Thyroid gland (tissue), 4 donors: ENCODE measurements around the gene MAML1. TPM values are rescaled to one million over a fixed set of nuclear protein-coding genes. Genes with fewer than 3 reads are reported as not detected.

Experiments
- DNase-seq, 2 donors: peaks; one replicate each; pipeline ENCODE4 v3.0.0-alpha.2; 2019
- H3K27ac ChIP-seq, 3 donors: fragments of 200-600 bp; sonication (generic); 1 replicate in 2 of 3; 2 replicates in 1 of 3; pipeline ENCODE4 v1.5.1; 2016 to 2019; ENCODE audit warnings: mild to moderate bottlenecking in 1 of 3, moderate library complexity in 1 of 3
- H3K27me3 ChIP-seq: fragments of 200-600 bp; sonication (generic); one replicate; pipeline ENCODE4 v1.5.1; 2019
- H3K36me3 ChIP-seq, 2 donors: fragments of 200-600 bp; sonication (generic); one replicate each; pipeline ENCODE4 v1.5.1; 2016 to 2019
- H3K4me1 ChIP-seq, 2 donors: fragments of 200-600 bp; sonication (generic); one replicate each; pipeline ENCODE4 v1.5.1; 2017 to 2019
- H3K4me3 ChIP-seq, 3 donors: fragments of 200-600 bp; sonication (generic); replicated peaks in 1 of 3; 1 replicate in 2 of 3; 2 replicates in 1 of 3; pipeline ENCODE4 v1.5.1; 2016; ENCODE audit warnings: mild to moderate bottlenecking in 1 of 3
- H3K9me3 ChIP-seq: fragments of 200-600 bp; sonication (generic); one replicate; pipeline ENCODE4 v1.5.1; 2017
- CTCF ChIP-seq, 6 experiments: fragments of 200-600 bp in 3 of 6; fragments of 450-650 bp in 3 of 6; sonication (generic) in 3 of 6; IDR thresholded peaks; one replicate each; pipeline ENCODE4 v1.5.1; 2016 to 2019; ENCODE audit warnings: antibody characterized with exemption in 6 of 6, mild to moderate bottlenecking in 2 of 6, inconsistent platforms in 1 of 6, moderate library complexity in 1 of 6
- POLR2A ChIP-seq, 2 donors: fragments of 450-650 bp; IDR thresholded peaks; one replicate each; pipeline ENCODE4 v1.6.1; 2017; ENCODE audit warnings: antibody characterized with exemption in 2 of 2, mild to moderate bottlenecking in 2 of 2, moderate library complexity in 1 of 2
- WGBS, 2 donors: methylation state at CpG; one replicate each; pipeline ENCODE4 v1.1.5; 2017; 5-methylcytosine and 5-hydroxymethylcytosine counted together
- intact Hi-C: fragments of 100-400 bp; cut with DNase I; formaldehyde crosslinking; loops from one replicate; pipeline ENCODE4 v1.15.1; 2023
- total RNA-seq, 4 donors: library from RNA; depleted of rRNA; stranded (reverse); fragments of >200 nt; gene quantifications; one replicate each; pipeline ENCODE4 v1.2.3, GENCODE V29; 2016

MAML1 gene
- total RNA-seq, 4 donors from 2014 or later, result 27.3 to 46.7 (median 28.0) TPM

- WGBS, 2 donors, result 94 to 100% methylated on average over 1 of the region's 1 CpG
- DNase-seq, result no peak
- peaks cover 77 to 80% of the 10 kb centered on the region in 2 donors for H3K36me3 ChIP-seq
Observed at GRCh38 chr5:179716286-179716685, 16.3 kb upstream of the MAML1 start.

GRCh38 chr5:179720222-179720621 is 12.4 kb upstream of the MAML1 start:
- Histone ChIP-seq H3K9me3 (no peaks in the 10 kb centered on the region), H3K27ac (no peak overlapping the region), H3K4me1 (no peaks in the 10 kb centered on the region), H3K4me3 (no peak overlapping the region), H3K27me3 (no peaks in the 10 kb centered on the region), H3K36me3 (peaks cover 94 to 96% of the 10 kb centered on the region in 2 donors)
- WGBS, 2 donors, result 97 to 98% methylated on average over 2 of the region's 2 CpGs
- no peak for DNase-seq
- intact Hi-C loops, result no loop called here
- TF ChIP-seq POLR2A (IDR thresholded peaks at IDR 0.05) (no peak), CTCF (IDR thresholded peaks at IDR 0.05) (no peak)

More at GRCh38 chr5:179716286-179716685, 16.3 kb upstream of the MAML1 start:
- Histone ChIP-seq H3K9me3 (no peaks in the 10 kb centered on the region), H3K4me1 (no peaks in the 10 kb centered on the region), H3K4me3 (no peak overlapping the region), H3K27me3 (no peaks in the 10 kb centered on the region), H3K27ac (no peak overlapping the region)
- intact Hi-C loops, result no loop called here
- TF ChIP-seq CTCF (IDR thresholded peaks at IDR 0.05) (no peak), POLR2A (IDR thresholded peaks at IDR 0.05) (no peak)

DNA sequence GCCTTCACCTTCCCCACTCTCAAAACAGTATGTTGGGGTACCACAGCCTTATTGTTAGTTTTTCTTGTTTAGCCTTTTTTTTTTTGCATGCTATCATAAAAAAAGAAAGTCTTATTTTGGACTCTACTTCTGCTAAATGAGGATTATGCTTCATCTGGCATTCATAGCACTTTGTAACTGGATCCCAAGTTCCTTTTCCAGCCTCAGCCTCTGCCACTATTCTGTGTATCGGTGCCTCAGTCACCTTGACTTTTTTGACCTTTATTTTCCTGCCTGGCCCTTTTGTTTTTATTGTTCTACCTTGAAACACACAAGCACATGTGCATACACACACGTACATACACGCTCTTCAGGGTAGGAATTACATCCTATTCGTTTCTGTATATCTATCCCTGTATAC is 8.5 kb upstream of the MAML1 start:
- H3K9me3 ChIP-seq, result no peaks in the 10 kb centered on the region
- peaks cover 94 to 98% of the 10 kb centered on the region in 2 donors for H3K36me3 ChIP-seq
- WGBS, 2 donors, result 91 to 92% methylated on average over 4 of the region's 4 CpGs
- DNase-seq, result no peak
- intact Hi-C loops, result no loop called here
- TF ChIP-seq CTCF (IDR thresholded peaks at IDR 0.05), result no peak
- TF ChIP-seq POLR2A (IDR thresholded peaks at IDR 0.05), result no peak
- H3K27me3 ChIP-seq, result no peaks in the 10 kb centered on the region
- no peaks in the 10 kb centered on the region for H3K4me1 ChIP-seq
- H3K4me3 ChIP-seq, result no peak overlapping the region
- H3K27ac ChIP-seq, result no peak overlapping the region

GRCh38 chr5:179727106-179727505 is 5.5 kb upstream of the MAML1 start:
- intact Hi-C loops, result no loop called here
- H3K4me3 ChIP-seq, result no peak overlapping the region
- H3K27me3 ChIP-seq, result no peaks in the 10 kb centered on the region
- H3K4me1 ChIP-seq, result peaks cover 4 to 5% of the 10 kb centered on the region in 2 donors
- no peak overlapping the region for H3K27ac ChIP-seq
- no peak for DNase-seq
- no peaks in the 10 kb centered on the region for H3K9me3 ChIP-seq
- TF ChIP-seq CTCF (IDR thresholded peaks at IDR 0.05) (no peak), POLR2A (IDR thresholded peaks at IDR 0.05) (no peak)
- 82 to 87% methylated on average over 6 of the region's 6 CpGs for WGBS, 2 donors
- H3K36me3 ChIP-seq, result peaks cover 69 to 79% of the 10 kb centered on the region in 2 donors

DNA sequence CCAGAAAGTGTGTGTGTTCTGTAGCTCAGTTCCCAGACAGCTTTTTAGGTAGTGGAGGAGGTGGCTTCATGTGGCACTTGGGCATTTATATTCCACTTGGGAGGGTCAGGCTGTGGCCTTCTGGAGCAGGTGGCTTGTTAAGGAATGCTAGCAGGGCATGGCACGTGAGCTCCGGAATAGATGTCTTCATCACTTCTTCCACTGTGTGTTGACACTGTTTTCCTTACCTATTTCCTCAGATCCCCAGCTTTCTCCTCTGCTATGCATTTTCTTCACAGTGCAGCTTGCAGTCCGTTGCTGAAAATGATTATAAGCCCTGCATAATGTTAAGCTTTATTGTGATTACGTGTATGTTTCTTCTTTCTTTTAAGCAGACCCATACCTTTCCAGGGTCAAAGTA is 3.3 kb upstream of the MAML1 start:
- no peak for DNase-seq
- Histone ChIP-seq H3K27ac (no peak overlapping the region), H3K4me3 (no peak overlapping the region), H3K4me1 (peaks cover 9 to 12% of the 10 kb centered on the region in 2 donors), H3K36me3 (peaks cover 47 to 57% of the 10 kb centered on the region in 2 donors), H3K27me3 (no peaks in the 10 kb centered on the region), H3K9me3 (no peaks in the 10 kb centered on the region)
- 91 to 93% methylated on average over 4 of the region's 4 CpGs for WGBS, 2 donors
- intact Hi-C loops, result no loop called here
- TF ChIP-seq POLR2A (IDR thresholded peaks at IDR 0.05) (no peak), CTCF (IDR thresholded peaks at IDR 0.05) (no peak)
